Dedifferentiated amniotic fluid mesenchymal stem cell (primary cell): ENCODE data around the gene CD37.
A peak's percentile ranks its signal among the peaks of the same experiment; 100 is the strongest.
"Not testable (repeated sequence)": the region's sequence is repeated elsewhere in the genome, so short reads cannot be mapped to it uniquely, and the experiment has no call there.

Experiments
- DNase-seq: peaks from one replicate; pipeline ENCODE4 v3.0.0-alpha.2; 2016; ENCODE audit errors: extremely low spot score

CD37 gene

GRCh38 chr19:49347191-49347590 lies 12.0 kb downstream of the CD37 start:
- DNase-seq, result no peak

- no peak for DNase-seq
Measured at GRCh38 chr19:49347835-49348234, 12.6 kb downstream of the CD37 start.

- no peak for DNase-seq
Measured at GRCh38 chr19:49348305-49349189, 13.3 kb downstream of the CD37 start.

- DNase-seq, result no peak
Measured at GRCh38 chr19:49349567-49349966, 14.4 kb downstream of the CD37 start.

DNA sequence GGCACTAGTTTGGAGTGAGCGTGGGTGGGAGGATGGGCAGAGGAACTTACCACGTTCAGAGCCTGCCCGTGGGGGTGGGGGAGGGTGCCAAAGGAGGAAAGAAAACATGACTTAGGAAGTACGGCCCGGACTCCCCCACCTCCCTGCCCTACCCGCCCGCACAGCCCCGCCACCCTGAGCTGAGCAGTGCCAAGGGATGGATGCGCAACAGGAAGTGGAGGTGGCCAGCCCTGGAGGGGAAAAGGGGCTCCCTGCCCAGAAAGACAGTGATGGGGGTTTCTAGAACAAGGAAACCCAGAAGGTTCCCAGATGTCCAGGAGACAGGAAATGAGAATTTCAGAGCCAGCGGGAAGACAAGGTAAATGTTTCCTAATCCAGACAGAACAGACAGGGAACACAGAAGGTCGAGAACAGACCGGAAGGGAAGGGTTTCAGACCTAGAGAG lies 20.7 kb downstream of the CD37 start:
- no peak for DNase-seq

GRCh38 chr19:49356382-49356781 lies 21.2 kb downstream of the CD37 start:
- no peak for DNase-seq

DNA sequence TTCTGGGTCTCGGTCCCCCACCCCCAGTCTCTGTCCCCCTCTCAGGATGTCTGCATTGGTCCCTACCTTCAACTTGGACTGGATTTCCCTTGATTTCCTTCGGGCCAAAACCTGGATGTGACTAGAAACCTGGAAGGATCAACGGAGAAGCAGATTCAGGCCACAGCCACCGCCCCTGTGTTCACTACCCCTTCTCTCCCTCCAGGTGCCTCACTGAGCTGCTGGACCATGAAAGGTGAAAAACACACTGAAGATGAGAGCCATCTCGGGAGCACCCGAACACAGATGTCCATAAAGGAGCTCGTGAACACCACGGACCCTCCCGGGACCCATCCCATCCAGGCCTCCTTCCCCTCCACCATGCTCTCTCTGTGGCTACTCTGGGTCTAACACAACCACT lies 22.0 kb downstream of the CD37 start:
- no peak for DNase-seq

- DNase-seq, result no peak
Measured at GRCh38 chr19:49359851-49360820, 24.9 kb downstream of the CD37 start.

DNA sequence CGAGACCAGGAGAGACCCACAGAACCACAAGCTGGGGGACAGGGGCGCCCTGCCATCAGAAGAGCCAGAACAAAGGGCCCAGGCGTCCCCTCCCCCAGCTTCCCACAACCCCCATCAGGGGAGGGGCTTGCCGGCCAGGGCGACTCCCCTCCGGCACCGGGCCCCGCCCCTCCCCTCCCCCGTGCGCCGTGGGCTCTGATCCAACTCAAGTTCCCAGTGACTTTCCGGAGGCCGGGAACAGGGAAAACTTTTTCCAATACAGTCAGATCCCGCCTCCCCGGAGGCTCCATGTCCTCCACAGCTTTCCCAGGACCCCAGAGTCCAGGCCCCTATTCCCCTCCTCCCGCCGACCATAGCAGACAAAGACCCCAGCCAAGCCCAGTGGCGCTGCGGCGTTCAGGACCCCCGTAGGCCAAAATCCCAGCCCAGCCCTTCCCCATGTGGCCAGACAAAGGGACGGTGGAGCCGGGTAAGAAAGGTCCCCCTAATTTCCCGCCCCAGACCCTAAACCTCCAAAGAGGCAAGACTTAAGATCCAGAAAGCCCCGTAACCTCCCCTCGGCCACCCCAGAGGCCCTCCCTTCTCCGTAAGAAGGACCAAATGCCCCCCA lies 26.3 kb downstream of the CD37 start:
- peak; percentile 73 for DNase-seq

- peak; percentile 39 for DNase-seq
Measured at GRCh38 chr19:49362048-49362928, 27.1 kb downstream of the CD37 start, which contains the start of gene TEAD2. TSS of gene TEAD2 (minus strand) at chr19:49362416. CDS start at chr19:49360075, 2,341 bp downstream.

DNA sequence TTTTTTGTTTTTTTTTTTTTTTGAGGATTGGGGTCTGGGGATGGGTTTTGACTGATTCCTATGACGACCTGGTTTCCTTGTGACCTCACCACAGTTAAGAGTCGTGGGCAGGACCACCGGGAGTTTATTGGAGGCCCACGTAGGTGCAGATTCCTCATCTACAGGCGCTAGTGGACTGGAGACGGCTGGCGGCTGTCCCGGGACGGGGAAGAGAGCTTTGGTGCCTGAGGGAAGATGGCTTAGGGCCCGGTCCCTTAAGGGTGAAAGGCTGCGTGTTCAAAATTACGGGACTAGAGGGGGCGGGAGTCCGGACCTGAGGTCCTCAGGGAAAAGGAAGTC lies 27.7 kb downstream of the CD37 start:
- peak; percentile 16 for DNase-seq

DNA sequence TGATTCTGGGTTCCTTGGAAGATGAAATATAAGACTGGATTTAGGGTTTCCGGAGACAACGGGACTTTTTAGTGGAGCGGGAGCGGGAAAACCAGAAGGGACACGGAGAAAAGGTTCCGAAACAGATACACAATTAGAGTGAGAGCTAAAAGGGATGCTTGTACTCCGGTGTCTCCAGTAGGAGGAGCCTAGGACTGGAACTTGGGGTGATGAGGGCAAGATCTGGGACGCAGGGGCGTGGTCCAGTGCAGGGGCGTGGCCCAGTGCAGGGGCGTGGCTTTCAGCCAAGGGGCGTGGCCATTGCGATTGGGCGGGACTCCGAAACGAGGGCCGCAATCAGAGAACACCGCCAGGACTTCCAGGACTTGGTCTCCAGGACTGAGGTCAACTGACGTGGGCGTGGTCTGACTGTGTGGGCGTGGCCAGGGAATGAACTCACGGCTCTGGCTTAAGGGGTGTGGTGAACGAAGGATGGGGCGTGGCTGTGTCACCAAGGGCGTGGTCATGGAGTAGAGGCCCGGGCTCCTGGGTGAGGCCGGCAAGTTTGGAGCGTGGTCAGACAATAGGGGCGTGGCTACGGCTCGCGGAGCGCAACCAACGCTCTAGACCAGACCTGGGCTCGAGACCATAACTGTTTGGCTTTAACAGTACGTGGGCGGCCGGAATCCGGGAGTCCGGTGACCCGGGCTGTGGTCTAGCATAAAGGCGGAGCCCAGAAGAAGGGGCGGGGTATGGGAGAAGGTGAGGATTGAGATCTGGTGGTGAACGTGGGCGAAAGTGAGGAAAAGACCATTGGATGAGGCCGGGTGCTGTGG lies 28.3 kb downstream of the CD37 start, which contains the start of gene DKKL1:
DKKL1 (plus strand) TSS at position 610 of the 815 bp plus-strand sequence; CDS start at position 732, 122 bp downstream.
- DNase-seq, result peak; percentile 99

GRCh38 chr19:49364083-49364737 lies 29.0 kb downstream of the CD37 start:
- DNase-seq, result no peak

- DNase-seq, result no peak
Measured at GRCh38 chr19:49366110-49366509, 30.9 kb downstream of the CD37 start.

- DNase-seq, result no peak
Measured at GRCh38 chr19:49368711-49369358, 33.6 kb downstream of the CD37 start.

DNA sequence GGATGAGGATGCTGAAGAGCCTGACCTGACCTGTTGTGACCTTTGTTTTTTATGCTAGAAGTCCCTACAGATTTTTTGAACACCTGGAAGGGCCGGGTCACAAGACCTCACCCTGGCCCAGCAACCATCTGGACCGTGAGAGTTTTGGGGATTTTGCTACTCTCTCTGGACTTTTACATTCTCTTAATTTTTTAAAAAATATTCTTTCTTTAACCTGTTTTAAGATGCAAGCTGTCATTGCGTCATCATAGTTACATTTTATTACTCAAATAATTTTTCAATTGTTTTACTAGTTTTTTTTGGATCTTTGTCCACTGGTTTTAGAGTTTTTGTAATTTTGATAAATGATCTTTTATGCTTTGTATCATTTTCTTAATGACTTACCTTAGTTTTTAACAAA lies 36.0 kb downstream of the CD37 start:
- no peak for DNase-seq

GRCh38 chr19:49373174-49373573 lies 38.0 kb downstream of the CD37 start:
- DNase-seq, result not testable (repeated sequence)

DNA sequence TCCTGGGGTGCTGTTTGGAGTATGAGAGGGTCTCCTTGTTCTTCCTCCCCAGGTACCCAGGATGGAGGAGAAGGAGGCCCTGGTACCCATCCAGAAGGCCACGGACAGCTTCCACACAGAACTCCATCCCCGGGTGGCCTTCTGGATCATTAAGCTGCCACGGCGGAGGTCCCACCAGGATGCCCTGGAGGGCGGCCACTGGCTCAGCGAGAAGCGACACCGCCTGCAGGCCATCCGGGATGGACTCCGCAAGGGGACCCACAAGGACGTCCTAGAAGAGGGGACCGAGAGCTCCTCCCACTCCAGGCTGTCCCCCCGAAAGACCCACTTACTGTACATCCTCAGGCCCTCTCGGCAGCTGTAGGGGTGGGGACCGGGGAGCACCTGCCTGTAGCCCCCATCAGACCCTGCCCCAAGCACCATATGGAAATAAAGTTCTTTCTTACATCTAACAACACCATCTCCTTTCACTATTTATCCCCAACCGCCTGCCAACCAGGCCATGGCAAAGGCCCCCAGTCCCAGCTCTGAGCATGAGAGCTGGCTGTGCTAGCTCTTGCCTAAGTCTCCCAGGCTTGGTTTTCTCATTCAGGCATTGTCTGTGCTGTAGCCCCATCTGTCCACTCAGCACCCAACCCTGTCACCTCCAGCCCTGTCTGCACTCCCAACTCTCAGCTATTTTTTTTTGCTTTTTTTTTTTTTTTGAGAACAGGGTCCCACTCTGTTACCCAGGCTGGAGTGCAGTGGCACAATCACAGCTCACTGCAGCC lies 39.6 kb downstream of the CD37 start:
- DNase-seq, result no peak
